GM19351 (cell line): ENCODE measurements around the gene RAB23.

ENCODE experiments used
- ATAC-seq: cut with Tn5 transposase; IDR thresholded peaks from one replicate; pipeline ENCODE4 v1.9.1; 2021; ENCODE audit warnings: mild to moderate bottlenecking, moderate library complexity; ENCODE audit not compliant: unreplicated experiment

The RAB23 gene

DNA sequence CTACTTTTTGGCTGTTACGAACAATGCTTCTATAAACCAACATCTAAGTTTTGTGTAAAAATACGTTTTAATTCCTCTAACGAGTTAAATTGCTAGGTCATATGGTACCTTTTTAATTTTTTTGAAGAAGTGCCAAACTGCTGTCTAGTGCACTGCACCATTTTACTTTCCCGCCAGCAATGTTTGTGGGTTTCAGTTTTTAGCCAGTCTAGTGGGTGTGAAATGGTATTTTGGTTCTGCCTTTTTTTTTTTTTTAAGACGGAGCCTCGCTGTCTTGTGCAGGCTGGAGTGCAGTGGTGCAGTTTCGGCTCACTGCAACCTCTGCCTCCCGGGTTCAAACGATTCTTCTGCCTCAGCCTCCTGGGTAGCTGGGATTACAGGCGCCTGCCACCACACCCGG, 84.1 kb downstream of the RAB23 start:
- ATAC-seq, result no peak

DNA sequence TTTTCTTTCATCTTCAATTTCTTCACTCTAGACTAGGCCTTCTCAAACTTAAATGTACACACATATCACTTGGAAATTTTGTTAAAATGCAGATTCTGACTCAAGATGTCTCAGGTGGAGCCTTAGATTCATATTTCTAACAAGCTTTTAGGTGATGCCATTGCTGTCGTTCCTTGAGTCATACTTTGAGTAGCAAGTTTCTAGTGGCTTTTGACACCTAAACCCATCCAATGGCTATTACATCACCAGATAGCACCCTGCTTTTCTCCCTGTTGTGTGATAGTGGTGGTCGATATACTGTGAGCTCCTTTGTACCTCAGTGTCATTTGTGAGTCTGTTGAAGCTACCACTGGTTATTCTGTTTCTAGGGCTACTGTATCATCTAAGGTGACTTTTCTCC, 84.8 kb downstream of the RAB23 start:
- ATAC-seq, result no peak
